Keratinocyte (primary cell): ENCODE measurements around the gene OAS3. TPM values are rescaled to one million over a fixed set of nuclear protein-coding genes. Genes with fewer than 3 reads are reported as not detected.

Experiments
- DNase-seq: peaks from one replicate; pipeline ENCODE4 v3.0.0-alpha.2; 2011; ENCODE audit warnings: low read depth, missing footprints, low spot score
- FAIRE-seq: peaks from 2 replicates; lab custom pipeline; 2011; peaks lifted over from hg19 to GRCh38; lab: Jason Lieb, UNC
- H2AFZ ChIP-seq: 2 replicates; pipeline ENCODE4 v1.6.0; 2012; ENCODE audit warnings: low read length, control low read depth, inconsistent platforms; ENCODE audit not compliant: control insufficient read depth
- H3K27ac ChIP-seq: 2 replicates; pipeline ENCODE4 v1.5.1; 2011; ENCODE audit warnings: low read length; ENCODE audit not compliant: control insufficient read depth, insufficient read depth
- H3K27me3 ChIP-seq: 3 replicates; pipeline ENCODE4 v1.6.0; 2011; ENCODE audit warnings: low read length; ENCODE audit not compliant: control insufficient read depth, insufficient read depth; ENCODE audit errors: extremely low read depth
- H3K36me3 ChIP-seq, 2 experiments: 2 replicates in 1 of 2; 3 replicates in 1 of 2; pipeline ENCODE4 v1.5.1; 2011; ENCODE audit warnings: low read length in 2 of 2, mild to moderate bottlenecking in 1 of 2; ENCODE audit not compliant: control insufficient read depth in 2 of 2, insufficient read depth in 2 of 2; ENCODE audit errors: extremely low read depth in 1 of 2
- H3K4me1 ChIP-seq: 3 replicates; pipeline ENCODE4 v1.5.1; 2011; ENCODE audit warnings: low read length; ENCODE audit not compliant: control insufficient read depth, insufficient read depth; ENCODE audit errors: extremely low read depth
- H3K4me2 ChIP-seq: 3 replicates; pipeline ENCODE4 v1.6.0; 2011; ENCODE audit warnings: low read depth, low read length; ENCODE audit not compliant: control insufficient read depth, insufficient read depth; ENCODE audit errors: extremely low read depth
- H3K4me3 ChIP-seq, 3 experiments: fragments of 200-600 bp in 1 of 3; sonication (generic) in 1 of 3; 2 replicates in 2 of 3; 3 replicates in 1 of 3; pipeline ENCODE4 v1.5.1; 2011 to 2016; ENCODE audit warnings: low read length in 3 of 3, mild to moderate bottlenecking in 3 of 3, control low read depth in 2 of 3, inconsistent platforms in 1 of 3, low read depth in 1 of 3, mixed read lengths in 1 of 3, mixed run types in 1 of 3, moderate library complexity in 1 of 3; ENCODE audit not compliant: control insufficient read depth in 2 of 3, insufficient read depth in 2 of 3; ENCODE audit errors: extremely low read depth in 1 of 3
- H3K79me2 ChIP-seq: 2 replicates; pipeline ENCODE4 v1.6.0; 2012; ENCODE audit warnings: low read length; ENCODE audit not compliant: control insufficient read depth, insufficient read depth
- H3K9ac ChIP-seq: 3 replicates; pipeline ENCODE4 v1.6.0; 2011; ENCODE audit warnings: low read length; ENCODE audit not compliant: control insufficient read depth, insufficient read depth; ENCODE audit errors: extremely low read depth
- H3K9me1 ChIP-seq: 3 replicates; pipeline ENCODE4 v1.6.0; 2011; ENCODE audit warnings: low read length; ENCODE audit not compliant: control insufficient read depth, insufficient read depth; ENCODE audit errors: extremely low read depth
- H3K9me3 ChIP-seq: 2 replicates; pipeline ENCODE4 v1.5.1; 2012; ENCODE audit warnings: low read depth, low read length; ENCODE audit not compliant: control insufficient read depth
- H4K20me1 ChIP-seq: 3 replicates; pipeline ENCODE4 v1.6.0; 2011; ENCODE audit warnings: low read length; ENCODE audit not compliant: control insufficient read depth, insufficient read depth; ENCODE audit errors: extremely low read depth
- CTCF ChIP-seq, 3 experiments: IDR thresholded peaks in 1 of 3; conservative IDR thresholded peaks in 1 of 3; optimal IDR thresholded peaks in 1 of 3; 2 replicates in 2 of 3; 3 replicates in 1 of 3; pipeline versions ENCODE3 to v1.5.1; 2011; ENCODE audit warnings: low read length in 3 of 3, mild to moderate bottlenecking in 3 of 3, moderate library complexity in 2 of 3, control low read depth in 1 of 3, inconsistent platforms in 1 of 3; ENCODE audit not compliant: insufficient read depth in 2 of 3; ENCODE audit errors: extremely low read depth in 1 of 3
- EZH2 ChIP-seq: IDR thresholded peaks from one replicate; pipeline ENCODE4 v1.6.1; 2012; ENCODE audit warnings: inconsistent platforms, mild to moderate bottlenecking, low read length, moderate library complexity
- dilution Hi-C: fragments of 300-500 bp; cut with MboI; formaldehyde crosslinking; loops from one replicate; pipeline ENCODE4 v1.7.0; 2020; ENCODE audit warnings: low sequenced_read_pairs; ENCODE audit not compliant: extremely low pct_ligation_motif_present
- polyA plus RNA-seq, 5 experiments: library from polyadenylated mRNA; depleted of rRNA in 3 of 5; stranded (reverse) in 3 of 5; stranded (forward) in 1 of 5; unstranded in 1 of 5; fragments of >200 nt; gene quantifications; 1 replicate in 1 of 5; 2 replicates in 3 of 5; 3 replicates in 1 of 5; pipeline versions ENCODE4 v1.2.1 to v1.2.3, GENCODE V29; 2011 to 2012; ENCODE audit warnings: missing spikeins in 2 of 5, low read depth in 1 of 5, low replicate concordance in 1 of 5

Gene OAS3
- polyA plus RNA-seq, 1 donor (not counting 4 experiments of a cell fraction or from before 2014, with no cell fraction given) = 59.2 TPM

- FAIRE-seq = no peak
- Histone ChIP-seq H3K27ac (no peak overlapping the region), H2AFZ (no peak overlapping the region), H3K4me1 (no peaks in the 10 kb centered on the region), H3K36me3 (peaks cover 0 to 22% of the 10 kb centered on the region in 2 experiments), H3K4me3 (no peak overlapping the region), H3K27me3 (no peaks in the 10 kb centered on the region), H4K20me1 (no peaks in the 10 kb centered on the region), H3K4me2 (no peak overlapping the region), H3K9me1 (no peaks in the 10 kb centered on the region), H3K79me2 (no peaks in the 10 kb centered on the region), H3K9me3 (no peaks in the 10 kb centered on the region), H3K9ac (no peak overlapping the region)
- dilution Hi-C loops = no loop called here
- TF ChIP-seq CTCF (optimal IDR thresholded peaks at IDR 0.05 in 1 of 3, IDR thresholded peaks at IDR 0.05 in 1 of 3, conservative IDR thresholded peaks at IDR 0.05 in 1 of 3; ENCODE audit: extremely low read depth in 1 of 3, insufficient read depth in 2 of 3, low read length in 3 of 3) (no peak), EZH2 (no peak)
- no peak for DNase-seq
These were observed 60.9 kb downstream of the OAS3 start for GRCh38 chr12:112998987-112999767.

- FAIRE-seq = peak; percentile 20
- Histone ChIP-seq H3K36me3 (peaks cover 0 to 27% of the 10 kb centered on the region in 2 experiments), H3K27me3 (no peaks in the 10 kb centered on the region)
These were observed 62.2 kb downstream of the OAS3 start for GRCh38 chr12:113000433-113000832.

More at GRCh38 chr12:113000433-113000832, 62.2 kb downstream of the OAS3 start:
- dilution Hi-C loops = no loop called here
- no peak overlapping the region for H3K27ac ChIP-seq
- no peak overlapping the region for H3K4me2 ChIP-seq
- no peak overlapping the region for H2AFZ ChIP-seq
- no peaks in the 10 kb centered on the region for H3K9me3 ChIP-seq
- H3K9ac ChIP-seq = no peak overlapping the region
- TF ChIP-seq EZH2 = no peak
- TF ChIP-seq CTCF (optimal IDR thresholded peaks at IDR 0.05 in 1 of 3, IDR thresholded peaks at IDR 0.05 in 1 of 3, conservative IDR thresholded peaks at IDR 0.05 in 1 of 3; ENCODE audit: extremely low read depth in 1 of 3, insufficient read depth in 2 of 3, low read length in 3 of 3) = no peak
- no peaks in the 10 kb centered on the region for H3K9me1 ChIP-seq
- no peak for DNase-seq
- no peaks in the 10 kb centered on the region for H4K20me1 ChIP-seq
- H3K4me3 ChIP-seq = no peak overlapping the region
- H3K4me1 ChIP-seq = no peaks in the 10 kb centered on the region
- no peaks in the 10 kb centered on the region for H3K79me2 ChIP-seq
